ENCODE results near the gene HUS1. TPM values are rescaled to one million over a fixed set of nuclear protein-coding genes. Genes with fewer than 3 reads are reported as not detected.

The HUS1 gene
- total and polyA plus RNA-seq, 2 of the 13 experiments (the other 11 are each of a cell fraction or from before 2014, with no cell fraction given), result 14.8 to 16.9 TPM

GRCh38 chr7:47979145-47979831 is at the start of gene HUS1 (continued):
- TF ChIP-seq, protein P1, sequence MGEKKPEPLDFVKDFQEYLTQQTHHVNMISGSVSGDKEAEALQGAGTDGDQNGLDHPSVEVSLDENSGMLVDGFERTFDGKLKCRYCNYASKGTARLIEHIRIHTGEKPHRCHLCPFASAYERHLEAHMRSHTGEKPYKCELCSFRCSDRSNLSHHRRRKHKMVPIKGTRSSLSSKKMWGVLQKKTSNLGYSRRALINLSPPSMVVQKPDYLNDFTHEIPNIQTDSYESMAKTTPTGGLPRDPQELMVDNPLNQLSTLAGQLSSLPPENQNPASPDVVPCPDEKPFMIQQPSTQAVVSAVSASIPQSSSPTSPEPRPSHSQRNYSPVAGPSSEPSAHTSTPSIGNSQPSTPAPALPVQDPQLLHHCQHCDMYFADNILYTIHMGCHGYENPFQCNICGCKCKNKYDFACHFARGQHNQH (CRISPR knock-in tag; IDR thresholded peaks at IDR 0.05), result peak; percentile 89
- TF ChIP-seq ZNF597 (CRISPR knock-in tag; IDR thresholded peaks at IDR 0.05) (no peak), JARID2 (CRISPR knock-in tag; IDR thresholded peaks at IDR 0.05; ENCODE audit: insufficient replicate concordance) (no peak), ZNF234 (CRISPR knock-in tag; conservative IDR thresholded peaks at IDR 0.05) (no peak), CREB1 (IDR thresholded peaks at IDR 0.05) (peak; percentile 62), CREB1 (CRISPR knock-in tag; IDR thresholded peaks at IDR 0.05) (peak; percentile 83), KLF6 (CRISPR knock-in tag; IDR thresholded peaks at IDR 0.05) (no peak), ZNF263 (CRISPR knock-in tag; IDR thresholded peaks at IDR 0.05) (peak; percentile 79), IKZF4 (CRISPR knock-in tag; IDR thresholded peaks at IDR 0.05; ENCODE audit: borderline replicate concordance, low read depth, not compliant biosample characterization) (no peak), SMAD3 (CRISPR knock-in tag; IDR thresholded peaks at IDR 0.05) (peak; percentile 92), ZNF484 (CRISPR knock-in tag; IDR thresholded peaks at IDR 0.05; ENCODE audit: borderline replicate concordance, low read depth) (no peak), HIVEP1 (CRISPR knock-in tag; IDR thresholded peaks at IDR 0.05) (peak; percentile 90), ZNF563 (CRISPR knock-in tag; IDR thresholded peaks at IDR 0.05) (peak; percentile 82; the same call in 1 of the 2 replicates), RFX3 (CRISPR knock-in tag; IDR thresholded peaks at IDR 0.05) (no peak), ZFP91 (CRISPR knock-in tag; IDR thresholded peaks at IDR 0.05; ENCODE audit: borderline replicate concordance) (peak; percentile 90), CENPX (CRISPR knock-in tag; IDR thresholded peaks at IDR 0.05) (no peak), ZNF550 (CRISPR knock-in tag; IDR thresholded peaks at IDR 0.05; ENCODE audit: borderline replicate concordance) (no peak), ZNF713 (CRISPR knock-in tag; IDR thresholded peaks at IDR 0.05) (no peak), SMAD1 (CRISPR knock-in tag; IDR thresholded peaks at IDR 0.05; ENCODE audit: borderline replicate concordance, low read depth) (0 out of 2 replicates have a peak, but pooled peaks have one; percentile 67), CC2D1A (CRISPR knock-in tag; IDR thresholded peaks at IDR 0.05) (no peak), CBX5 (CRISPR knock-in tag; IDR thresholded peaks at IDR 0.05; ENCODE audit: borderline replicate concordance) (peak; percentile 91)
- TF ChIP-seq, protein P2, sequence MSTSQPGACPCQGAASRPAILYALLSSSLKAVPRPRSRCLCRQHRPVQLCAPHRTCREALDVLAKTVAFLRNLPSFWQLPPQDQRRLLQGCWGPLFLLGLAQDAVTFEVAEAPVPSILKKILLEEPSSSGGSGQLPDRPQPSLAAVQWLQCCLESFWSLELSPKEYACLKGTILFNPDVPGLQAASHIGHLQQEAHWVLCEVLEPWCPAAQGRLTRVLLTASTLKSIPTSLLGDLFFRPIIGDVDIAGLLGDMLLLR (CRISPR knock-in tag; IDR thresholded peaks at IDR 0.05), result peak; percentile 91
- TF ChIP-seq, protein P3, sequence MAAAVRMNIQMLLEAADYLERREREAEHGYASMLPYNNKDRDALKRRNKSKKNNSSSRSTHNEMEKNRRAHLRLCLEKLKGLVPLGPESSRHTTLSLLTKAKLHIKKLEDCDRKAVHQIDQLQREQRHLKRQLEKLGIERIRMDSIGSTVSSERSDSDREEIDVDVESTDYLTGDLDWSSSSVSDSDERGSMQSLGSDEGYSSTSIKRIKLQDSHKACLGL (CRISPR knock-in tag; IDR thresholded peaks at IDR 0.05), result 0 out of 2 replicates have a peak, but pooled peaks have one; percentile 71
- TF ChIP-seq, protein P4, sequence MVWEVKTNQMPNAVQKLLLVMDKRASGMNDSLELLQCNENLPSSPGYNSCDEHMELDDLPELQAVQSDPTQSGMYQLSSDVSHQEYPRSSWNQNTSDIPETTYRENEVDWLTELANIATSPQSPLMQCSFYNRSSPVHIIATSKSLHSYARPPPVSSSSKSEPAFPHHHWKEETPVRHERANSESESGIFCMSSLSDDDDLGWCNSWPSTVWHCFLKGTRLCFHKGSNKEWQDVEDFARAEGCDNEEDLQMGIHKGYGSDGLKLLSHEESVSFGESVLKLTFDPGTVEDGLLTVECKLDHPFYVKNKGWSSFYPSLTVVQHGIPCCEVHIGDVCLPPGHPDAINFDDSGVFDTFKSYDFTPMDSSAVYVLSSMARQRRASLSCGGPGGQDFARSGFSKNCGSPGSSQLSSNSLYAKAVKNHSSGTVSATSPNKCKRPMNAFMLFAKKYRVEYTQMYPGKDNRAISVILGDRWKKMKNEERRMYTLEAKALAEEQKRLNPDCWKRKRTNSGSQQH (CRISPR knock-in tag; IDR thresholded peaks at IDR 0.05; ENCODE audit: low read depth), result peak; percentile 92
